SK-N-SH (cell line): ENCODE results near the gene ZDHHC12. TPM values are rescaled to one million over a fixed set of nuclear protein-coding genes. Genes with fewer than 3 reads are reported as not detected.

ENCODE experiments used
- CTCF ChIA-PET: fragments of 300-600, 350-600 bp; formaldehyde crosslinking; extraction: SDS; loops from one replicate; lab custom pipeline; 2021; lab: Yijun Ruan, JAX
- POLR2A ChIA-PET: fragments of 350-600 bp; sonication (Branson Sonifier 250); formaldehyde crosslinking; extraction: SDS; loops from one replicate; lab custom pipeline; 2020; ENCODE audit warnings: antibody characterized with exemption, inconsistent platforms; lab: Yijun Ruan, JAX
- DNase-seq: peaks from one replicate; pipeline ENCODE4 v3.0.0; 2012
- H2AFZ ChIP-seq: fragments of 200-600 bp; sonication (generic); 2 replicates; pipeline ENCODE4 v1.8.1; 2016; ENCODE audit warnings: antibody characterized with exemption, mild to moderate bottlenecking, low read depth
- H3F3A ChIP-seq: fragments of 200-600 bp; sonication (generic); replicated peaks from 2 replicates; pipeline ENCODE3; 2016; ENCODE audit warnings: antibody characterized with exemption, mild to moderate bottlenecking; ENCODE audit not compliant: insufficient read depth
- H3K27ac ChIP-seq, 2 experiments: fragments of 200-500 bp in 1 of 2; fragments of 200-600 bp in 1 of 2; sonication (Bioruptor generic) in 1 of 2; sonication (generic), shearing (Covaris generic) in 1 of 2; 2 replicates each; pipeline versions ENCODE4 v1.5.1 to v1.6.1; 2014 to 2016; ENCODE audit warnings: low read depth in 2 of 2, inconsistent platforms in 1 of 2, low read length in 1 of 2, mild to moderate bottlenecking in 1 of 2, mixed read lengths in 1 of 2
- H3K27me3 ChIP-seq: fragments of 200-600 bp; sonication (generic), shearing (Covaris generic); 2 replicates; pipeline ENCODE4 v1.6.1; 2016; ENCODE audit warnings: mixed run types; ENCODE audit not compliant: insufficient read depth
- H3K36me3 ChIP-seq, 2 experiments: fragments of 200-500 bp in 1 of 2; fragments of 200-600 bp in 1 of 2; sonication (Bioruptor generic) in 1 of 2; sonication (generic) in 1 of 2; replicated peaks in 1 of 2; 2 replicates each; pipeline versions ENCODE3 to v1.5.1; 2014 to 2016; ENCODE audit warnings: low read length in 1 of 2, mild to moderate bottlenecking in 1 of 2; ENCODE audit not compliant: insufficient read depth in 2 of 2, control insufficient read depth in 1 of 2
- H3K4me1 ChIP-seq, 2 experiments: fragments of 200-500 bp in 1 of 2; fragments of 200-600 bp in 1 of 2; sonication (Bioruptor generic) in 1 of 2; sonication (generic), shearing (Covaris generic) in 1 of 2; 2 replicates each; pipeline versions ENCODE4 v1.5.1 to v1.6.1; 2014 to 2016; ENCODE audit warnings: low read depth in 1 of 2, low read length in 1 of 2, mixed run types in 1 of 2; ENCODE audit not compliant: insufficient read depth in 2 of 2, control insufficient read depth in 1 of 2
- H3K4me2 ChIP-seq: fragments of 200-600 bp; sonication (generic), shearing (Covaris generic); 2 replicates; pipeline ENCODE4 v1.6.1; 2017; ENCODE audit warnings: mixed run types
- H3K4me3 ChIP-seq, 2 experiments: fragments of 200-500 bp in 1 of 2; fragments of 200-600 bp in 1 of 2; sonication (Bioruptor generic) in 1 of 2; sonication (generic), shearing (Covaris generic) in 1 of 2; 2 replicates each; pipeline versions ENCODE4 v1.5.1 to v1.8.1; 2014 to 2016; ENCODE audit warnings: low read depth in 2 of 2, inconsistent platforms in 1 of 2, low read length in 1 of 2, mild to moderate bottlenecking in 1 of 2, mixed read lengths in 1 of 2, moderate library complexity in 1 of 2
- H3K79me2 ChIP-seq: fragments of 200-600 bp; sonication (generic); 2 replicates; pipeline ENCODE4 v1.8.1; 2017; ENCODE audit warnings: mild to moderate bottlenecking; ENCODE audit not compliant: insufficient read depth
- H3K9ac ChIP-seq: fragments of 200-600 bp; sonication (generic); 2 replicates; pipeline ENCODE4 v1.6.1; 2017; ENCODE audit warnings: mixed run types
- H3K9me2 ChIP-seq: fragments of 200-600 bp; sonication (generic); 2 replicates; pipeline ENCODE4 v1.6.1; 2017; ENCODE audit warnings: mixed run types
- H3K9me3 ChIP-seq: fragments of 200-600 bp; sonication (generic); 2 replicates; pipeline ENCODE4 v1.6.1; 2017; ENCODE audit warnings: mixed run types, mild to moderate bottlenecking, moderate library complexity
- H4K20me1 ChIP-seq: fragments of 200-600 bp; sonication (generic); 2 replicates; pipeline ENCODE4 v1.6.1; 2017; ENCODE audit warnings: mild to moderate bottlenecking, mixed run types; ENCODE audit not compliant: insufficient read depth
- GABPA ChIP-seq: IDR thresholded peaks from 2 replicates; pipeline ENCODE4 v1.4.0; 2012; ENCODE audit warnings: low read depth, mild to moderate bottlenecking
- GATA2 ChIP-seq: sonication (generic); formaldehyde crosslinking; IDR thresholded peaks from 2 replicates; pipeline ENCODE4 v1.5.0; 2020; ENCODE audit warnings: mild to moderate bottlenecking, missing genetic modification reagents
- RAD21 ChIP-seq: IDR thresholded peaks from 2 replicates; pipeline ENCODE4 v1.6.1; 2012; ENCODE audit warnings: mild to moderate bottlenecking, low read length
- REST ChIP-seq: IDR thresholded peaks from 2 replicates; pipeline ENCODE4 v1.6.1; 2012; ENCODE audit warnings: mild to moderate bottlenecking, low read depth, low read length, moderate library complexity
- RFX5 ChIP-seq: IDR thresholded peaks from 2 replicates; pipeline ENCODE4 v1.6.1; 2012; ENCODE audit warnings: mild to moderate bottlenecking, improper control_type of control experiment, low read length
- SIN3A ChIP-seq: IDR thresholded peaks from 2 replicates; pipeline ENCODE4 v1.6.1; 2012; ENCODE audit warnings: low read depth, mild to moderate bottlenecking, low read length, moderate library complexity, borderline replicate concordance
- TAF1 ChIP-seq: IDR thresholded peaks from 2 replicates; pipeline ENCODE4 v1.6.1; 2012; ENCODE audit warnings: low read depth, mild to moderate bottlenecking, low read length, moderate library complexity, borderline replicate concordance
- TCF12 ChIP-seq: IDR thresholded peaks from 2 replicates; pipeline ENCODE4 v1.4.0; 2012
- WGBS: methylation state at CpG from one replicate; pipeline ENCODE4 v1.1.6; 2017; ENCODE audit warnings: low lambda C conversion rate; 5-methylcytosine and 5-hydroxymethylcytosine counted together
- polyA plus RNA-seq, 3 experiments: library from polyadenylated mRNA; depleted of rRNA; stranded (reverse); fragments of >200 nt; gene quantifications; 2 replicates each; pipeline ENCODE4 v1.2.3, GENCODE V29; 2012
- TF ChIP-seq, protein P1 (sequence below): IDR thresholded peaks from 2 replicates; pipeline ENCODE4 v1.4.0; 2012; ENCODE audit warnings: low read depth, borderline replicate concordance

The ZDHHC12 gene
- polyA plus RNA-seq, 1 of the 3 experiments (the other 2 are of a cell fraction) = 51.3 TPM

GRCh38 chr9:128731093-128731492, 7.2 kb upstream of the ZDHHC12 start (continued):
- no peak for TF ChIP-seq REST

GRCh38 chr9:128729766-128730517, 6.0 kb upstream of the ZDHHC12 start:
- WGBS = 93% methylated on average over 21 of the region's 27 CpGs
- Histone ChIP-seq H3K9me3 (no peaks in the 10 kb centered on the region), H3K4me2 (no peak overlapping the region), H3K4me3 (no peak overlapping the region), H3K79me2 (no peaks in the 10 kb centered on the region), H2AFZ (no peak overlapping the region), H4K20me1 (no peaks in the 10 kb centered on the region), H3K36me3 (peaks cover 0 to 4% of the 10 kb centered on the region in 2 experiments)
- POLR2A ChIA-PET = no interaction called here
- DNase-seq = peak; percentile 58
- no peak for TF ChIP-seq TCF12
- TF ChIP-seq, protein P1, sequence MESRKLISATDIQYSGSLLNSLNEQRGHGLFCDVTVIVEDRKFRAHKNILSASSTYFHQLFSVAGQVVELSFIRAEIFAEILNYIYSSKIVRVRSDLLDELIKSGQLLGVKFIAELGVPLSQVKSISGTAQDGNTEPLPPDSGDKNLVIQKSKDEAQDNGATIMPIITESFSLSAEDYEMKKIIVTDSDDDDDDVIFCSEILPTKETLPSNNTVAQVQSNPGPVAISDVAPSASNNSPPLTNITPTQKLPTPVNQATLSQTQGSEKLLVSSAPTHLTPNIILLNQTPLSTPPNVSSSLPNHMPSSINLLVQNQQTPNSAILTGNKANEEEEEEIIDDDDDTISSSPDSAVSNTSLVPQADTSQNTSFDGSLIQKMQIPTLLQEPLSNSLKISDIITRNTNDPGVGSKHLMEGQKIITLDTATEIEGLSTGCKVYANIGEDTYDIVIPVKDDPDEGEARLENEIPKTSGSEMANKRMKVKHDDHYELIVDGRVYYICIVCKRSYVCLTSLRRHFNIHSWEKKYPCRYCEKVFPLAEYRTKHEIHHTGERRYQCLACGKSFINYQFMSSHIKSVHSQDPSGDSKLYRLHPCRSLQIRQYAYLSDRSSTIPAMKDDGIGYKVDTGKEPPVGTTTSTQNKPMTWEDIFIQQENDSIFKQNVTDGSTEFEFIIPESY = no peak
- TF ChIP-seq, all 33 proteins: peak for 0
- H3K27me3 ChIP-seq = no peaks in the 10 kb centered on the region
- H3K4me1 ChIP-seq = peaks cover 0 to 27% of the 10 kb centered on the region in 2 experiments; a peak in 1 of 4 replicates
- H3K9me2 ChIP-seq = no peaks in the 10 kb centered on the region
- CTCF ChIA-PET = interaction anchor here (0.9 to 1.6 kb wide), 3 partner anchors 28 to 89 kb away, joined by 3 to 5 read pairs (median 3); partner anchors contain the start of genes ENDOG and PKN3
- peaks cover 10% of the 10 kb centered on the region for H3F3A ChIP-seq
- H3K9ac ChIP-seq = no peak overlapping the region
- peak overlapping the region in 1 of 2 experiments; percentile 81; a peak in 2 of 4 replicates for H3K27ac ChIP-seq

DNA sequence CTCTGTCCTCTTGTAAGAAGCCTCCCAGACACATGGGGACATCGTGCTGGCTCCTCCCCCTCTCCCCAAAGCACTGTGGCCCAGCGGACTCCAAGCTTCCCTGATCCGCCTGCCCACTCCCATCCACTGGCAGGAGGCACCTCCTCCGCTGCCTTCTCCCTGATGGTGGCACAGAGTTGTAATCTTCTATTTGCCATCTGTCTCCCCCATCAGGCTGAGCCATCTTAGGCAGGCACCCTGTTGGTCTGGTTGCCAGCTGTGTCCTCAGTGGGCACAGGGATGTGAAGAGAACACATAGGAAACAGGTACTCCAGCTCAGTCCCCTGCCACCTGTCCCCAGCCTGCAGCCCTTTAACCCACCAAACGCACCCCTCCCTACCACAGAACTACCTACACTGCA, 5.4 kb upstream of the ZDHHC12 start:
- Histone ChIP-seq H2AFZ (no peak overlapping the region), H3K4me2 (no peak overlapping the region), H3F3A (peaks cover 11% of the 10 kb centered on the region), H3K4me3 (no peak overlapping the region), H3K9me3 (no peaks in the 10 kb centered on the region), H3K9me2 (no peaks in the 10 kb centered on the region), H3K27me3 (no peaks in the 10 kb centered on the region), H3K36me3 (peaks cover 0 to 4% of the 10 kb centered on the region in 2 experiments), H4K20me1 (no peaks in the 10 kb centered on the region), H3K79me2 (no peaks in the 10 kb centered on the region), H3K27ac (peak overlapping the region in 1 of 2 experiments; percentile 81; a peak in 2 of 4 replicates), H3K9ac (no peak overlapping the region), H3K4me1 (peaks cover 0 to 29% of the 10 kb centered on the region in 2 experiments; a peak in 1 of 4 replicates)
- no peak for TF ChIP-seq GABPA
- TF ChIP-seq RAD21 = 0 out of 2 replicates have a peak, but pooled peaks have one; percentile 11
- TF ChIP-seq RFX5 = no peak
- TF ChIP-seq TAF1 = no peak
- TF ChIP-seq TCF12 = no peak
- peak; percentile 73 for TF ChIP-seq GATA2
- TF ChIP-seq SIN3A = no peak
- ChIA-PET CTCF (interaction anchor here (0.9 to 1.3 kb wide), 3 partner anchors 64 to 89 kb away, joined by 3 read pairs; partner anchors contain the start of gene ENDOG), POLR2A (interaction anchor here (1.1 kb wide), 1 partner anchor 89 kb away, joined by 4 read pairs; the partner anchor contains the start of gene ENDOG)
- WGBS = 60% methylated on average over 5 of the region's 5 CpGs
- peak; percentile 62 for DNase-seq
